Lung (tissue), 12 donors: ENCODE measurements around the gene NUP210. TPM values are rescaled to one million over a fixed set of nuclear protein-coding genes. Genes with fewer than 3 reads are reported as not detected.

ENCODE experiments used
- ATAC-seq: fragments of 200-7000 bp; cut with Tn5 transposase; one replicate; pipeline ENCODE4 v1.9.1; 2020; ENCODE audit warnings: moderate number of reproducible peaks; ENCODE audit not compliant: insufficient read depth, low FRiP score
- DNase-seq, 3 donors: peaks; one replicate each; pipeline ENCODE4 v3.0.0-alpha.2; 2013 to 2017
- H3K27ac ChIP-seq, 2 donors: one replicate each; pipeline ENCODE4 v1.5.1; 2013; ENCODE audit warnings: mild to moderate bottlenecking in 2 of 2, moderate library complexity in 2 of 2, control low read depth in 1 of 2, inconsistent platforms in 1 of 2, low read depth in 1 of 2, low read length in 1 of 2
- H3K27me3 ChIP-seq, 3 donors: one replicate each; pipeline ENCODE4 v1.5.1; 2013; ENCODE audit warnings: low read length in 2 of 3; ENCODE audit not compliant: control insufficient read depth in 3 of 3, insufficient read depth in 3 of 3
- H3K36me3 ChIP-seq, 4 donors: one replicate each; pipeline ENCODE4 v1.5.1; 2013; ENCODE audit warnings: low read length in 4 of 4, mild to moderate bottlenecking in 1 of 4, moderate library complexity in 1 of 4; ENCODE audit not compliant: control insufficient read depth in 4 of 4, insufficient read depth in 4 of 4
- H3K4me1 ChIP-seq, 5 donors: one replicate each; pipeline ENCODE4 v1.5.1; 2013; ENCODE audit warnings: low read length in 5 of 5, mild to moderate bottlenecking in 2 of 5, moderate library complexity in 1 of 5; ENCODE audit not compliant: control insufficient read depth in 5 of 5, insufficient read depth in 5 of 5
- H3K4me3 ChIP-seq: one replicate; pipeline ENCODE4 v1.5.1; 2013; ENCODE audit warnings: mild to moderate bottlenecking, control low read depth, moderate library complexity
- H3K9ac ChIP-seq, 2 donors: one replicate each; pipeline ENCODE4 v1.5.1; 2013; ENCODE audit warnings: low read length in 2 of 2, control low read depth in 1 of 2; ENCODE audit not compliant: insufficient read depth in 1 of 2
- H3K9me3 ChIP-seq, 4 donors: one replicate each; pipeline ENCODE4 v1.5.1; 2013; ENCODE audit warnings: low read length in 3 of 4, mild to moderate bottlenecking in 1 of 4, moderate library complexity in 1 of 4; ENCODE audit not compliant: control insufficient read depth in 4 of 4, insufficient read depth in 3 of 4
- WGBS, 2 donors: extraction: QIAGEN DNeasy Blood & Tissue Kit; methylation state at CpG; one replicate each; pipeline ENCODE4 v1.1.7; 2013; 5-methylcytosine and 5-hydroxymethylcytosine counted together
- polyA plus RNA-seq, 2 donors: library from polyadenylated mRNA; stranded (reverse); fragments of 200-250 nt; gene quantifications; one replicate each; pipeline ENCODE4 v1.2.1, GENCODE V29; 2013
- total RNA-seq, 2 donors: library from RNA; depleted of rRNA in 1 of 2; stranded (reverse); fragments of >200 nt in 1 of 2; gene quantifications; one replicate each; pipeline ENCODE4 v1.2.1, GENCODE V29; 2014 to 2021
- TF ChIP-seq, protein P1 (sequence below): IDR thresholded peaks from 2 replicates; pipeline ENCODE4 v1.5.1; 2012; ENCODE audit warnings: mild to moderate bottlenecking; ENCODE audit errors: control extremely low read depth, extremely low read depth
- donor health status: control.
- donor health status: control.
- donor health status: Bipolar disorder and iron deficiency.
- donor health status: healthy.
- donor health status: DM: yes; HTN: yes; CAD: no.

NUP210 gene
- total and polyA plus RNA-seq, 4 donors, result 5.4 to 20.4 (median 10.5) TPM

DNA sequence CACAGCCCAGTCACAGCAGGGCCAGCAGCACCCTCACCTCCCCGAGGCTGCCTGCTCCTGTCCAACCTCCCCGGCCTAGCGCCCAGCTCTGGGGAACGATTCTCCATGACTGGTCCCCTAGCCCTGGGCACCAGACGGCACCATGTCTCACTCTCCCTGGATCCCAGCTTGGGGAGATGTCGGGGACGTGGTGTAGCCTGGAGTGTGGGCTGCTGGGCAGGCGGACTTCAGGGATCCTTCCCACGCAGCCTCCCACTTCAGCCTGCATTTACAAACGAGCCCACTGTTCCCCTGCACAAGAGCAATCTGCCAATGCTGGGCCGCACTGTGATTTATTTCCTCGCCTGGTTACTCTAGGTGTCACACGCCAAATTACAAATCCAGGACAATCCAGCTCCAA, 31.3 kb downstream of the NUP210 start:
- Histone ChIP-seq H3K9me3 (no peaks in the 10 kb centered on the region), H3K27me3 (no peaks in the 10 kb centered on the region), H3K36me3 (peaks cover 0 to 15% (median 0%) of the 10 kb centered on the region in 4 donors), H3K4me1 (no peaks in the 10 kb centered on the region), H3K4me3 (no peak overlapping the region), H3K27ac (no peak overlapping the region), H3K9ac (no peak overlapping the region)
- ATAC-seq (no peak), DNase-seq (no peak)
- TF ChIP-seq, protein P1, sequence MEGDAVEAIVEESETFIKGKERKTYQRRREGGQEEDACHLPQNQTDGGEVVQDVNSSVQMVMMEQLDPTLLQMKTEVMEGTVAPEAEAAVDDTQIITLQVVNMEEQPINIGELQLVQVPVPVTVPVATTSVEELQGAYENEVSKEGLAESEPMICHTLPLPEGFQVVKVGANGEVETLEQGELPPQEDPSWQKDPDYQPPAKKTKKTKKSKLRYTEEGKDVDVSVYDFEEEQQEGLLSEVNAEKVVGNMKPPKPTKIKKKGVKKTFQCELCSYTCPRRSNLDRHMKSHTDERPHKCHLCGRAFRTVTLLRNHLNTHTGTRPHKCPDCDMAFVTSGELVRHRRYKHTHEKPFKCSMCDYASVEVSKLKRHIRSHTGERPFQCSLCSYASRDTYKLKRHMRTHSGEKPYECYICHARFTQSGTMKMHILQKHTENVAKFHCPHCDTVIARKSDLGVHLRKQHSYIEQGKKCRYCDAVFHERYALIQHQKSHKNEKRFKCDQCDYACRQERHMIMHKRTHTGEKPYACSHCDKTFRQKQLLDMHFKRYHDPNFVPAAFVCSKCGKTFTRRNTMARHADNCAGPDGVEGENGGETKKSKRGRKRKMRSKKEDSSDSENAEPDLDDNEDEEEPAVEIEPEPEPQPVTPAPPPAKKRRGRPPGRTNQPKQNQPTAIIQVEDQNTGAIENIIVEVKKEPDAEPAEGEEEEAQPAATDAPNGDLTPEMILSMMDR, result no peak
- 95 to 97% methylated on average over 13 of the region's 13 CpGs for WGBS, 2 donors

DNA sequence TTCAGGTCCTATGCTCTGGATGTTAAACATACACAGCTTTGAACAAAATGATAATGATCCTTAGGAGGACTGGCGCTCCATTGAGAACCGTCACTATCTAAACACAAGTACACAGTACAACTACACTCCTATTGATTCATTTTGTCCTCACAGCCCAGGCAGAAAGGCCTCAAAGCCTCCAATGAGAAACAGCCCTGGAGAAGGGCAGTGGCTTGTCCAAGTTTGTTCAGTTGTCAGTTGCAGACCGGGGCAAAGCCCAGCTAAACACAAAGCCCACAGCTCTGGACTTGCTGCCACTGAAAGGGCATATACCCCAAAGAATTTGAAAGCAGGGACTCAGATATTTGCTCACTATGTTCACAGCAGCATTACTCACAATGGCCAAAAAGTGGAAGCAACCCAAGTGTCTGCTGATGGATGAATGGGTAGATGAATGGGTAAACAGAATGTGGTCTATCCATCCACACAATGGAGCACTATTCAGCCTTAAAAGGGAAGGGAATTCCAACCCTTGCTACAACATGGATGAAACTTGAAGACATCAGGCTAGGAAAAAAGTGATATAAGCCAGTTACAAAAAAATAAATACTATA, 34.7 kb downstream of the NUP210 start:
- TF ChIP-seq, protein P1, result no peak
- DNase-seq (no peak), ATAC-seq (no peak)
- no peak overlapping the region for H3K4me3 ChIP-seq
- peaks cover 0 to 14% (median 0%) of the 10 kb centered on the region in 4 donors for H3K36me3 ChIP-seq
- H3K4me1 ChIP-seq, result no peaks in the 10 kb centered on the region
- no peaks in the 10 kb centered on the region for H3K9me3 ChIP-seq
- WGBS, 2 donors, result 55 to 77% methylated on average over 3 of the region's 3 CpGs
- no peak overlapping the region for H3K9ac ChIP-seq
- no peak overlapping the region for H3K27ac ChIP-seq
- no peaks in the 10 kb centered on the region for H3K27me3 ChIP-seq

DNA sequence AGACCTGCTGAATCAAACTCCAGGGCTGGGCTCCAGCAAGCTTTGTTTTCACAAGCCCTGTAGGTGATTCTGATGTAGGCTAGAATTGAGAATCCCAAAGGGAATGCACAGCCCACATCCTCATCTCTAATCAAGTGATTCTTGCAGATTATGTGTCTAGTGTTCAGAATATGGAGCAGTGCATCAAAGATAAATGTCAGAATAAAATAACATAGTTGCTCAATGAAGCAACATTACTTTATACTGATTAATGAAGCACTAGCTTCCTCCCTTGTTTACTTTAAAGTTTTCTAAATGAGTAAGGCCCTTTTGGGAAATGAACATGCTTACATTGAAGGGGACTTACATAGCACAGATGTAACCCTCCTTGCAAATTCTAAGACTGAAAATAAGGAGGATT, 39.2 kb downstream of the NUP210 start:
- TF ChIP-seq, protein P1, result no peak
- Histone ChIP-seq H3K4me3 (no peak overlapping the region), H3K27me3 (no peaks in the 10 kb centered on the region), H3K9me3 (peaks cover 0 to 3% (median 0%) of the 10 kb centered on the region in 4 donors), H3K36me3 (peaks cover 0 to 22% (median 0%) of the 10 kb centered on the region in 4 donors), H3K9ac (no peak overlapping the region), H3K27ac (no peak overlapping the region), H3K4me1 (peaks cover 0 to 4% (median 0%) of the 10 kb centered on the region in 5 donors)
- DNase-seq (no peak), ATAC-seq (no peak)
